DMS 273 (cell line): Measurements from ENCODE around the gene ZBTB24.

Experiments
- DNase-seq: peaks from one replicate; lab custom pipeline; 2025; ENCODE audit not compliant: unreplicated experiment; lab: John Stamatoyannopoulos, UW

Gene ZBTB24

DNA sequence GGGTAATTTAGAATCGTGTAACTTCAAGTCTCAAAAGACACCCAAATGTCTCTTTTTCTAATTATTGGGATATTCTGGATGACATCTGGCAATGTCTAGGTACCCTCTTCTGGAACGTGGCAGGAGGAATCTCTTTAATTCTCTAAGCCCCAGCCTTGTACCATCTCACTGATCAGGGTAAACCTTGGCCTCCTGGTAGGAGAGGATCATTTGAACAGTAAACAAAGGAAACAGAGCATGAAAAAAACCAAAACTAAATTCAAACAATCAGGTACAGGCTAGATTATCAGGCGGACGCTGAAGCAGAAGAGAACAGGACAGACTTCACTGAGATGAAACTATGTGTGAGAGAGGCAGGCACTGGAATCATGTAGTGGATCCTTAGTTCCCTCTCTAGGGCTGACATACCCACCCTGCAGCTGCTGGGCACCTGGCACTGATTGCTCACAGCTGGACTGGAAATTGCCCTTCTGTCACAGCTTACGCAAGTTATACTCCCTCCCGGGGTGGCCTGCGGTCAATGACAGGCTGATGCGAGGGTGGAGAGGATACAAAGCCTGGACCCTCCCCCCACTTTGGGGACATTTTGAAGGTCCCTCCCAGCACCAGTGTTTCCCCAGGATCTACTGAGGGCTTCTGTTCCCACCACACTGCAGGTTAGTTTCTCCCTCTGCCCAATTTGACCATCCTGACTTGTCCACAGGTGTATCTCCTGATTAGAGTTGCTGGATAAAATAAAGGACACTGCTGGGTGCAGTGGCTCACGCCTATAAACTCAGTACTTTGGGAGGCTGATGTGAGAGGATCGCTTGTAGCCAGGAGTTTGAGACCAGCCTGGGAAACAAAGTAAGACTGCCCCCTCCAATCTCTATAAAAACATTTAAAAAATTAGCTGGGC, 20.6 kb upstream of the ZBTB24 start:
- peak; percentile 50 for DNase-seq

DNA sequence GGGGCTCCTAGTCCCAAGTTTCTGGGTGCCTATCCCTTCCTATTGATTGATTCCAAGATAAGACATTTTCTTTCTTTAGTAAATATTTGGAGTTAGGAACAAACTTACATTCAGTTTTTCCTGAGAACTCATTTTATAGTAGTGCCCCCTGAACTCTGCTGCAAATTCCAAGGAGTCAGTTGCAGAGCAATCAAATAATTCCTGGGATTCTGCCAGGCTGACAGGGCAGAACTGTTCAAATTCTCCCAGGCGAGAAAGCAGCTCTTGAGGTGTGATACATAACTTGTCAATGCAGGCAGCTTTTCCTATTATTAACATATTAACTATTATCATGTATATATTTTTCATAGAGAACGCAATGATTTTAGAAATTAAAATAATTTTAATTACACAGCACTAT, 15.9 kb upstream of the ZBTB24 start:
- DNase-seq: no peak

DNA sequence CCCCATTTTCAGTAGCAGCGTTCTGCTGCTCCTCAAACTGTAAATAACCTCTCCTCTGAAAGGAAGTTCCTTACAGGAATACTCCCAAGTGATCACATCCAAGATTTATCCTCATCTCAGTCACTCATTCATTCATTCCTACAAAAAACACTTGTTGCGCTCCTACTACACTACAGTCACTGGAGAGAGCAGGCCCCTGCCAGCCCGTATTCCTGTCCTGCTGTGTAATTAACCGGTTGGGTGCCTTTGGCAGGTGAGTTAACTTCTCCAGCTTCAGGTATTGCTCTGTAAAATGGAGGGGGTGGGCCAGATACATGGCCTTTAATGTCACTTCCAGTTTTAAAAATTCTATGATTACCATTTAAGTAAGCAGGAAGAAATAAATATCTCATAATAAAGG, 15.0 kb upstream of the ZBTB24 start:
- DNase-seq: no peak

DNA sequence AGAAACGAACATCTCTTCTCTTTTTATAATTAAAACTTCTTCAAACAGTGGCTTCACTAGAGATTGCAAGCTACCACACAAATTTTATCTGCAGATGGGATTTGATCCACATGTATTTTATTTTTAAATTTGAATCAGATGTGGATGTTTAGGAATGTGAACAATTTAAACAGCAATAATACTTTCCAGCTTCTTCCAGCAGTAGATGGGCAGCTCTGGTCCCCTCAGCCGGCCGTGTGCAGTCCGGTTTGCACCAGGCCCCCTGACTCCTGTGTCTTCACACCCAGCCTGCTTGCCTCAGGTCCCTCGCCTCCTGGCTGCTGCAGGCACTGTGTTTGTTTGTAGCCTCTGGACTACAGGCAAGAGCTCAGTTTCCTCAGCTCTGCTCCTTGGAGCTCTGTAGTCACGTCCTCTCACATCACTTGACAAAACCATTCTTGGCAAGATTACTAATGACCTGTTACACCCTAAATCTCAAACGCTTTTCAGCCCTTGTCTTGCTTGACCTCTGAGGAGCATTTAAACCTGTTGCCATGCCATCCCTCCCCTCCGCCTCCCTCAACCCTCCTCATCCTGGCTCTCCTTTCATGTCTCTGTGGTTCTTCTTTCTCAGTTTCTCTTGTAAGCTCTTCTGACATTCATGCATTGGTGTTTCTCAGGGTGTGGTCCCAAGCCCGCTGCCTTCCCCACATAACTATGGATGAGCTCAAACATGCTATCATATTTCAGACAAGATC, 13.2 kb upstream of the ZBTB24 start:
- no peak for DNase-seq

DNA sequence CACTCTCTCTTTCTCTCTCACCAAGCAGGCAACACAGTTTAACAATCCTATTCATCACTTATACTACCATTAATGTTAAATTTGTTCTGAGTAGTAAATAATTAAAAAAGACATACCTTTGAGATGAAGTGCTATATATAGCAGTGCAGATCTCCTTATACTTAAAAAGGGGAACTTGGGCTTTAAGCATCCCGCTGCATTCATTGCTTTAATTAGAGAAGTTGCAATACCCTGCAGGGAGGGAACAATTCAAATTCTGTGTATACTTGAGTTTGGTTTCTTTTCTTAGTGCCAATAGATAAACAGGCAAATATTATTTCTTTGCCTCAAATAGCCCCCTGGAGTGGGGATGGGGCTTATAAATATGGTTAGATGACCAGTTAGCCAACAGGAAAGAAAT, 10.8 kb upstream of the ZBTB24 start:
- no peak for DNase-seq

DNA sequence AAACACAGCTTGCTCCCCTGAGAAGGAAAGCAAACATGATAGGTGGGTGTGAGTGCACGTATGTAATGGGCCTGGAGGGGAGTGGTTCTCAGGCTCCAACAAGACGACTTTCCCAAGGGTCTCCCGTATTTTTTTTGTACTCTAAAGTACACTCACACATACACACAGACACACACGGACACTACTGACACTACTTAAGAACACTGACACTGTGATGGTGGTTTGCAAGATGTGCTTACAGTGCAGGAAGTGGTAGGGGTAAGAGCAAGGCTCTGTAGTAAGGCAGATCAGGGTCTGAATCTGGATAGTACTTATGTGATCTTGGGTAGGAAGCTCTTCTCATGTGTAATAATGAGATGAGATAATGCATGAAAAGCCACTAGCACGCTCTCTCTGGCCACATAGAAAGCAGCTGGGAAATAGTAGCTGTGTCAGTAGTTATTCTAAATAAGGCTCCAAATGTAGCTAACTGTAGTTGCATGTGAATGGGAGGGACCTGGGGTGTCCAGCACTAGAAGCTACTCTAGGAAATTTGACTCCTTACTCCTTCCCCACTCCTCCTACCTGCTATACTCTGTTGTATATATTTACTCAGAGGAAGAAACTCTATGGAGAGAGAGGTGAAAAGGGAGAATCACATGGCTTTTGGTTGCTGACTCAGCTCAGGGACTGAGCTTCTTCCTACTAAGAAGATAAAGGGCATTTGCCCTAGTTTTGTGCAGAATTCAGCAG, 8.4 kb upstream of the ZBTB24 start:
- DNase-seq: peak; percentile 28

DNA sequence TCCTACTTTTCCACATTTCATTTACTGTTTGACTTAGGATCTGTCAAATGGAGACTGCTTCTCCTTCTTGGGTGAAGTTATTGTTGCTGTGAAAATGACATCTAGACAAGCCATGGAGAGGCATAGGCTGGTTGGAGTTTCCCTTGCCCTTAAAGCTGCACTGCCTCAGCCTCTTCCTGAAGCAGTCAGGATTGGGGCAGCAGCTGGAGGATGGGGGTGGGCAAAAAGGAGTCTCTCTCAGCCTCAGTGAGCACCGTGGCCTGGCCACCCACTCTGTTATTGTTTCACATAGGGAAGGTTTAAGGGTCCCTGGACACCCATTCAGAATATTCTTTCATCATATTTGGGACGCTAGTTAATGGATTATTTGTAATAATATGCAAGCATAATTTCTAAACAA, 7.7 kb upstream of the ZBTB24 start:
- peak; percentile 6 for DNase-seq

DNA sequence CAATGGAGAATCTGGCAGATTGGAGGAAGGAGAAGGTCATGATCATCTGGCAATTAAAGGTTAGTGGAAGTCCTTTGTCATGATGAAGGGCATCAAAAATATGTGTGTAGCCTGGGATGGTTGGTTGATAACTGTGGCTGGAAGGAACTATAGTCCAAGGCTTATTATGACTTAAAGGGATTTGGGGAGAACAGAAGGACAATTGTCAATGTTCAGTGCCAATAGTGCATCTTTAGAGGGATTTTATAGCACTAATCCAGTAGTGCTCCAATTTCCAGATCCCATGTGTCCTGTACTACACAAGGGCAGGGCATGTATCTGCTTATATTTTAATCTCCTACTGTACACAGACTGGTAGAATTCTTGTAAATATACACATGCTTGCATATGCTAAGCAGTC, 5.0 kb upstream of the ZBTB24 start:
- DNase-seq: no peak

DNA sequence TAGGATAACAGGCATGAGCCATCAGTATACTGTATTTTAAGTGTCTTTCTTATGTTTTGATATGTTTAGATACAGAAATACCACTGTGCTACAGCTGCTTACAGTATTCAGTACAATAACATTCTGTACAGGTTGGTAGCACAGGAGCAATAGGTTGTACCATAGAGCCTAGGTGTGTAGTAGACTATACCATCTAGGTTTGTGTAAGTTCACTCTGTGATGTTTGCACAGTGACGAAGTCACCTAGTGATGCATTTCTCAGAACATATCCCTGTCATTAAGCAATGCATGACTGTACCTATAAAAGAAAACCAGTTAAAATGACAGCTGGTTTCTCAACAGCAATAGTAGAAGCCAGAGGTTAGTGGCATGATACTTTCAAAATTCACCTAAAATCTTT, 3.0 kb upstream of the ZBTB24 start:
- no peak for DNase-seq

DNA sequence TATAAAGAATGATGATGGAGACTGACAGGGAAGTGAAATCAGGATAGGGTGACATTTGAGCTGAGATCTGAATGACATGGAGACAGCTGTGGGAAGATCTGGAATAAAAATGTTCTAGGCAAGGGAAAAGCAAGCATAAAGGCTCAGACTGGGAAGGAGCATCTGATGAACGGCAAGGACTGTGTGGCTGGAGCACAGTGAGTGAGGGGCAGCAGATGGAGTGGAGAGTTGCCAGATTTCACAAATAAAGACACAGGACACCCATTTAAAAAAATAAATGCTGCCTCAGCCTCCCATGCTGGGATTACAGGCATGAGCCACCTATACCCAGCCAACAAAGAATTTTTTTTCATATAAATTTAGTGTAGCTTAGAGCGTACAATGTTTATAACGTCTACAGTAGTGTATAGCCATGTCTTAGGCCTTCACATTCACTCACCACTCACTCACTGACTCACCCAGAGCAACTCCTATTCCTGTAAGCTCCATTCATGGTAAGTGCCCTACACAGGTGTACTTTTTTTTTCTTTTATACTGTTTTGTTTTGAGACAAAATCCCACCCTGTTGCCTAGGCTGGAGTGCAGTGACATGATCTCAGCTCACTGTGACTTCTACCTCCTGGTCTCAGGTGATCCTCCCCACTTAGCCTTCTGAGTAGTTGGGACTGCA, 2.4 kb upstream of the ZBTB24 start:
- DNase-seq: peak; percentile 68

DNA sequence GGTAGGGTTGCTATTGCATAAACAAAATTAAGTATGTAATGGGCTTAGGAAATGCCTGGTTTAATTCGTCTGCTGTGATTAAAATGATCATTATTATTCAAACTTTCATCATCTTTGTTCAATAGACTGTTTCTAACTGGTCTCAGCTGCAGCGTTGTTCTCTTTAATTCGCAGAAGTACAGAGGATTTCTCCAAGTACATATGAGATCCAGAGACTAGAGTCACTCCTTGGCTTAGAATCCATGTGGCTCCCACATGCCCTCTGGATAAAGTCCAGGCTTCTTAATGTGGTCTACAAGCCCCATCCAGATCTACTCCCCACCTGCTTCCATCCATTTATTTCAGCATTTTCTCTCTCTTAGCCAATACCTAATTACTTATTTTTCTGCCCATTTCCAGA, 1.1 kb upstream of the ZBTB24 start:
- peak; percentile 30 for DNase-seq

DNA sequence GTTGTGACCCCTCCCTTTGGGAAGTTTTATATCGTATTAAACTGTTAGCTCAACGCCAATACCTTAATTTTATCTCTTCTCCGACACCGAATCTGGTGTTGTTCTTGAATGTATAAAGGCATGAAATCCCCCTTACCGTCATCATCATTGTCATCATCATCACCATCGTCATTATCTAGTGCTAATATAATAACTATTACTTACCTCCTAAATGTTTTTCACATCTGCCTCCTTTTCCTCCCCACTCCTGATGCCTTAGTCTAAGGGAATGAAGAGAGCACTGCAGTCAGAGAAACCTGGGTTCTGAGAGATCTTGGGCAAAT, 677 bp upstream of the ZBTB24 start:
- DNase-seq: peak; percentile 39

DNA sequence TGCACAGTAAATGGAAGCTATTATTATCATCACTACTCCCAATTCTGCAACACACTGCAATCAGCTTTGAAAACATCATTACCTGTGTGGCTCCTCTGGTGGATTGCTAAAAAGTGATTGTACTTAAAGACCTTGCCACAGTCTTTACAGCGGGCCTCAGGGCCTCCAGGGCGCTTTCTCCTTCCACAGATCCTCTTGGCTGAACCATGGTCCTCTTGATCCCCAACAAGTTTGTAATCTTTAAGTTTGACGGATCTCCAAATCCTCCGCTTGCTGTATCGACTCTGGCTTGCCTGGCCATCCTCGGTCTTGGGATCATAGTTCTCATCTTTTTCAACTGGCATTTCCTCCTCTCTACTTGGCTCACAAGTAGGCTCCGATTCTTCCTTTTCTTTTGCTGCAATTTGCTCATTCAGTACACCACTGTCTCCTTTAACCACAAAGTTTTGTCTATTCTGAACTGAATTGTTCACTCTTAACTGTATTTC, 2.0 kb downstream of the ZBTB24 start:
- DNase-seq: no peak

DNA sequence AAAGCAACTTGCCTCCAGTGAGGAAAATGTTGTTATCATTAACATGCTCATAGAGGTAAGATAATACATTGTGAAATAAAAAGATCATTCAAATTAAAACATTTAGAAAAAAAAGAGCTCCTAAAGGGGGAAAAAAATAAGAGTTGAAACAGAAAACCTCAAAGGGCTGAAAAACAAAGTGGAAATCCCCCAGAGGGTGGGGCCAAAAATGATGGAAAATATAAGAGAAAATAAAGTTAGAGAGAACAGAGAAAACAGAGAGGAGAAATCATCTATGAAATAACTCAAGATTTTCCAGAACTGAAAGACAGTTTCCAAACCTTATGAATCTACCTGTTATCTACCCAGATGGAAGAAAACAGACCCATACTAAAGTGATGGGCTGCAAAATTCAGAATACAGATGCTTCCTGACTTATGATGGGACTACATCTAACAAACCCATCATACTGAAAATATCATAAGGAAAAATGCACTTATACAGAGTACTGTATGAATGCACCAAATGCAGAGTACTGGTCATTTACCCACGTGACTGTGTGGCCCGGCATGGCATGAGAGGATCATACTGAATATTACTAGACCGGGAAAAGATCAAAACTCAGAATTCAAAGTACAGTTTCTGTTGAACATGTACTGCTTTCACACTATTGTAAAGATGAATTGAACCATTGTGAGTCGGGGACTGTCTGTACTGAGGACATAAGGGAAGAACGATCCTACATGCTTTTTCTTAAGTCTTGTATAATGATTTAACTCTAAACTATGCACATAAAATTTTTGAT, 4.0 kb downstream of the ZBTB24 start:
- no peak for DNase-seq

DNA sequence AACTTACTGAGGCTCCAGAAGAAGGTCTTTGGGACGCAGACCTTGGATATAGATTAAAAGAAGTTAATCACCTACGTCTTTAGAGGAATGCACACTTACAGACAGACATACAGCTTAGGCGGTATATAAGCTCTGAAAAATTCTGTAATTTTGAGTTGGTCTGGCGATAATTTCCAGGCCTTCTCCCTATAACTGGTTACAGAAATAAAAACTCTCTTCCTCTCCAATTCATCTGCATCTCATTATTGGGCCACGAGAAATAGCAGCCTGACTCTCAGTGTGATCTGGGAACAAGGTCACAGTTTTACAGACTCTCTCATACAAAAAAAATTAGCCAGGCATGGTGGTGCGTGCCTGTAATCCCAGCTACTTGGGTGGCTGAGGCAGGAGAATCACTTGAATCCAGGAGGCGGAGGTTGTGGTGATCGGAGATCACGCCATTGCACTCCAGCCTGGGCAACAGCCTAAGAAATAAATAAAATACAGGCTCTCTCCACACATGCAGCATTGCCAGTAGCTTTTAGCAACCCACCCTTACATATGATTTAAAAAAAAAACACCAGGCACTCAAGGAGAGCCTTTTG, 4.7 kb downstream of the ZBTB24 start:
- no peak for DNase-seq

DNA sequence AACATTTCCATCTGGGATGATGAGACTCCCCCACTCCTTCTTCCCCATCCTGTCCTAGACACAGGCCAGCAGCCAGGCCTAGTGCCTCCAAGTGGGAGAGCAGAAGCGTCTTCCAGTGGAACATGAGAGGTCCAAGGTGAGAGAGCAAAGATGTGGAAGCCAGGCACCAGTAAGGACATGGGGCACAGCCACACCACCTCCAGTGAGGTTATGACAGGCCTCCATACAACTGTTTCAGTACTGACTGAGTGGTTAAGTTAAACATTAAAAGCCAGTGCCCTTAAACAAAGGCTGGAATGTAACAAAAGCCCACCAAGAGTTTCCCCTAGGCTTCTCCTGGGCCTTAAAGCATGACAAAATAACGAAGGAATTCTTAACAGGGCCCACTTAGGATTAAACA, 5.3 kb downstream of the ZBTB24 start:
- no peak for DNase-seq

DNA sequence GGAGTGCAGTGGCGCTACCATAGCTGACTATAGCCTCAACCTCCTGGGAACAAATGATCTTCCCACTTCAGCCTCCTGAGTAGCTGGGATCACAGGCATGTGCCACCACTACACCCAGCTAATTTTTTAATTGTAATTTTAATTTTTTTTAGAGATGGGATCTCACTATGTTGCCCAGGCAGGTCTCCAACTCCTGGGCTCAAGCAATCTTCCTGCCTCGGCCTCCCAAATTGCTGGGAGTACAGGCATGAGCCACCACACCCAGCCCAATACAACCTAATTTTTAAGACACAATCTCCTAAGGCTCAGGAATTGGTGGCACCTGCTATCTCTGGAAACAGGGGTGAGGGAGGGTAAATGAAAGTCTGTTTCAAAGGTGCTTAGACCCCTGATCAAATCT, 5.8 kb downstream of the ZBTB24 start:
- no peak for DNase-seq

DNA sequence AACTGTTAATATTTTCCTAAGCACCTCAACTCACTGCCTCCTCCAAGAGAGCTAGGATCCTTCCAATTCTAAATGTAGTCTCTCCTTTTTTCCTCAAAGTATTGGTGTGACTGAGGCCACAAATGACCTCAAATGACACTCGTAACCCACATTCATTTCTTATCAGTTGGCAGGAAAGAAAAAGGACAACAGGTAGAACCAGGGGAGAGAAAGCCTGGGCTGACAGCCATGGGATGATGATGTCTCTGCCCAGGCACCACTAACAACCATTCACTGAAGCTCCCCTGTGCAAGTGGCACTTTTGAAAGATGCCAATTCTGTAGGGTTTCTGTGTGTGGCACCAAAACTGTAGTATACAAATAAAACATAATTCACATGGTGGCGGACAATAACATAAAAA, 7.4 kb downstream of the ZBTB24 start:
- DNase-seq: no peak

DNA sequence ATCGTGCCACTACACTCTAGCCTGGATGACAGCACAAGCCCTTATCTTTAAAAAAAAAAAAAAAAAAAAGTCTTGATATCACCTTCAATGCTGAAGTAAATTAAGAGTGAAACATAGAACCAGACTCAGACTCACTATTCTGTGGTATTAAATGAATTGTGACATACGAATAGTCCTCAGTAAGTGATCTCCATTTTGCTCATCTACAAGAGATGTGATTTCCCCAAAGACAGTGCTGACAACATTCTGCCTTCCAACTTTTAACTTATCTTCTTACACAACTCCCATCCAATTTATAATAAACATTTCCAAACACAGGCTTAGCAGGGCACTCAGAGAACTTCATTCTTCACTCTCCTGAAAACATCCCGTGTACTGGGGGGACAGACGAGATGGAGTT, 8.0 kb downstream of the ZBTB24 start:
- DNase-seq: no peak

DNA sequence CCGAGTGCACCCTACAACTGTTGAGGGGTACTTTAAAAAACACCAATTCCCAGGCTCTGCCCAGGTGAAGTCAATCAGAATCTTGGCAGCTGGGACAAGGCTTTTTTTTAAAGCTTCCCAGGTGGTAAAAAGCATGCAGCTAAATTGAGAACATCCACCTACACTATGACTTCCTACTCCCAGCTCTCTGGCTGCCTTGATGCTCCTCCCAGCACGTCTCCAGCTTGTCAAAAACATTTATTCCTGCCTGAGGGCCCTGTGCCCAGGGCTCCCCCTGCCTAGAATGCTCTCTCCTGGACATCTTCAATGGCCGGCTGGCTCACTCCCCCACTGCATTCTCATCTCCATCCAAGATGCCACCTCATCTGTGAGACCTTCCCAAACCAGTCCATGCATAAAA, 9.9 kb downstream of the ZBTB24 start:
- no peak for DNase-seq
